T-helper 2 cell treated with Interferon-gamma antibody and Interleukin-4, amounts not matched to agents 5 μg/mL and 100 μg/mL, for 36 hours (primary cell): ENCODE data around the gene CA5B.
"Not testable (repeated sequence)": the region's sequence is repeated elsewhere in the genome, so short reads cannot be mapped to it uniquely, and the experiment has no call there.

Experiments
- DNase-seq: peaks from one replicate; pipeline ENCODE4 v3.0.0; 2021; ENCODE audit warnings: low spot score
- H3K27ac Mint-ChIP-seq: one replicate; pipeline ENCODE4 v1.8.0; 2021; ENCODE audit warnings: mild to moderate bottlenecking, mixed read lengths
- H3K27me3 Mint-ChIP-seq: one replicate; pipeline ENCODE4 v1.8.0; 2021; ENCODE audit warnings: low read depth, mixed read lengths
- H3K36me3 Mint-ChIP-seq: one replicate; pipeline ENCODE4 v1.8.0; 2021; ENCODE audit warnings: low read depth, mixed read lengths
- H3K4me1 Mint-ChIP-seq: one replicate; pipeline ENCODE4 v1.8.0; 2021; ENCODE audit warnings: low read depth, mixed read lengths
- H3K4me3 Mint-ChIP-seq: one replicate; pipeline ENCODE4 v1.8.0; 2022; ENCODE audit warnings: mild to moderate bottlenecking, moderate library complexity, mixed read lengths
- H3K9me3 Mint-ChIP-seq: one replicate; pipeline ENCODE4 v1.8.0; 2021; ENCODE audit warnings: mixed read lengths

Gene CA5B

GRCh38 chrX:15814771-15815365 is 76.8 kb downstream of the CA5B start:
- Mint-ChIP-seq H3K4me3 (no peak overlapping the region), H3K27me3 (no peaks in the 10 kb centered on the region), H3K36me3 (peaks cover 43% of the 10 kb centered on the region), H3K27ac (peak overlapping the region; percentile 49), H3K9me3 (no peaks in the 10 kb centered on the region), H3K4me1 (peaks cover 32% of the 10 kb centered on the region)
- no peak for DNase-seq

DNA sequence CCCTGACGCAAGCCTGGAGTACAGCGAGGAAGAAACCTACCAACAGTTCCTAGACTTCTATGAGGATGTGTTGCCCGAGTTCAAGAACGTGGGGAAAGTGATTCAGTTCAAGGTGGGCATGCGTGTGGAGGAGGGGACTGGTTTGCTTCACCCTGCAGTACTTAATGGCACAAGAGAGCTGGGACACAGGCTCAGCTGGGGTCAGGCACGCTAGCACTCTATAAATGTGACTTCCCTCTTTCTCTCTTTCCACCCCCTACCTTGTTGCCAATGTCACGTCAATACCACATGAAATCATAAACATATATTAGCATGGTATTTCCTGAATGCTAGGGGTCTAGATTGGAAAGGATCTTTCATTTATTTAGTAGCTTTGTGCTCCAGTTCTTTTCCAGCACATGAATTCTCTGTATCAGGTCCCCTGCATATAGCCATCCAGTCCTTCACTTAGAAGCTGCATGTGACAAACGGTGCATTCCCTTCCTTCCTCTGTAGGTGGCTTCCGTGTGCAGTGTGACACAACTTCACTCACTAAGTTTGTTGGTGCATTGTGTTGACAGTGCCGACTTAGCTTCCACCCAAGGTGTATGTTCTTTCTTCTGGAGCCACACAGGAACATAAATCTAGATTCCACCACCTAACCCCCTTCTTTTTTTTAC is 77.8 kb downstream of the CA5B start:
- H3K27me3 Mint-ChIP-seq: no peaks in the 10 kb centered on the region
- peak; percentile 24 for DNase-seq
- H3K36me3 Mint-ChIP-seq: peaks cover 45% of the 10 kb centered on the region
- H3K9me3 Mint-ChIP-seq: no peaks in the 10 kb centered on the region
- peak overlapping the region; percentile 72 for H3K27ac Mint-ChIP-seq
- H3K4me1 Mint-ChIP-seq: peaks cover 38% of the 10 kb centered on the region
- peak overlapping the region; percentile 36 for H3K4me3 Mint-ChIP-seq

GRCh38 chrX:15816438-15816809 is 78.4 kb downstream of the CA5B start:
- Mint-ChIP-seq H3K4me1 (peaks cover 40% of the 10 kb centered on the region), H3K27me3 (no peaks in the 10 kb centered on the region), H3K27ac (peak overlapping the region; percentile 72), H3K36me3 (peaks cover 49% of the 10 kb centered on the region), H3K9me3 (no peaks in the 10 kb centered on the region), H3K4me3 (peak overlapping the region; percentile 74)
- no peak for DNase-seq

DNA sequence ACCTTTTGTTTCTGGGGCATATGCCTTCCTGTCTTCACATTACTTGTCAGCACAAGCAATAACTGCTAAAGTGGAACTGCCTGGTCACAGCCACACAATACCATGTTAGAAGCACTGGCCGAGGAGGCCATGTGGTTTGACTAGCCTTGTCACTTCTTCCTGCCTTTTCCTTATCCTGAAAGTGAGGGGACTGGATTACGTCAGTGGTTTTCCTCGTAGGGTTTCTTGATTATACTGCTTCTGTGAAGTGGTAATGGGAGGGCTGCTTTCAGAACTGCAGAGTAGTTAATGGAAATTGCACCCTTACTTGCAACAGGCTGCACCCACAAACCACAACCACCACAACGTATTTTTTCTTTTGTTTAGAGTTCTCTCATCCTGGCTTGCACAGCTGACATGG is 78.8 kb downstream of the CA5B start:
- Mint-ChIP-seq H3K4me1 (peaks cover 41% of the 10 kb centered on the region), H3K27me3 (no peaks in the 10 kb centered on the region), H3K9me3 (no peaks in the 10 kb centered on the region), H3K36me3 (peaks cover 48% of the 10 kb centered on the region), H3K4me3 (peak overlapping the region; percentile 74), H3K27ac (peak overlapping the region; percentile 81)
- peak; percentile 55 for DNase-seq

DNA sequence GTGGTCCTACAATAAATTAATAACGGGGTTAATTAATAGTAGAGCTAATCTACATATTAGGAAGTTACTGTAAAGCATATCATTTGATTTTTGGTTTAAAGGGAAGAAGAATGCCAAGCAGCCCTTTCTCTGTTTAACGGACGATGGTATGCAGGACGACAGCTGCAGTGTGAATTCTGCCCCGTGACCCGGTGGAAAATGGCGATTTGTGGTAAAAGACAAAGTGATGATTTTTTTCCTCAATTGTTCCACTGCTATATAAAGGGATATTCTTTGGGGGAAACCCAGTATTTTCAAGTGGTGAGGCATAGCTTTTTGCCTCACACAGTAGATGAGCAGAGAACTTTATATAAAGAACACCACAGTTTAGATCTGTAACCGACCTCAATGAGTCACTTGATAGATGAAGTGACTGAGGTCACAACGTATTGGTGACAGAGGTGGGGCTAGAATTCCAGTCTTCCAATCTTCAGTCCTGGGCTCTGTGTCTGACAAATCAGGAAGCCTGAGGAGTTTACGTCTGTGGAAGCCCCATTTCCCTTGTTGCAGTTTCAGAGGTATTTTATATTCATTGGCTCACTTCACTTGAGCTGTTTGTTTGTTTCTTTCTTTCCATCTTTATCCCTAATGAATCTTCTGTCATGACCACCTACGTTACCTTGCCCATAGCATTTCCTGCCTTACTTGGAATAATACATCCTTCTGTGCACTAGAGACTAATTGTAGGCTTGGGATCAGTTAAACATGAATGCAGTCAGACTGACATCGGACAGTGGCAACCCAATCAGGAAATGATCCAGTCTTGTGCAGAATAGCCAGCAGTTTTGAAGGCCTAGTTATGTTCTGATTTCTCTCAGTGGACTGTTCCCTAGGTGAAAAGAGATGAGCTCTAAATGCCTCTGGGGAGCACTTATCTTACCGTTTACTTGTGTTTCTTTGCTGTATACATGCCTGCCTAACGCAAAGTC is 82.3 kb downstream of the CA5B start:
- H3K27me3 Mint-ChIP-seq: no peaks in the 10 kb centered on the region
- no peaks in the 10 kb centered on the region for H3K9me3 Mint-ChIP-seq
- H3K27ac Mint-ChIP-seq: no peak overlapping the region
- no peak overlapping the region for H3K4me3 Mint-ChIP-seq
- DNase-seq: peak; percentile 14
- H3K36me3 Mint-ChIP-seq: peaks cover 43% of the 10 kb centered on the region
- peaks cover 28% of the 10 kb centered on the region for H3K4me1 Mint-ChIP-seq

GRCh38 chrX:15822922-15823321 is 84.9 kb downstream of the CA5B start:
- Mint-ChIP-seq H3K9me3 (no peaks in the 10 kb centered on the region), H3K27ac (no peak overlapping the region), H3K27me3 (no peaks in the 10 kb centered on the region), H3K36me3 (peaks cover 35% of the 10 kb centered on the region), H3K4me3 (no peak overlapping the region), H3K4me1 (peaks cover 12% of the 10 kb centered on the region)
- DNase-seq: no peak

DNA sequence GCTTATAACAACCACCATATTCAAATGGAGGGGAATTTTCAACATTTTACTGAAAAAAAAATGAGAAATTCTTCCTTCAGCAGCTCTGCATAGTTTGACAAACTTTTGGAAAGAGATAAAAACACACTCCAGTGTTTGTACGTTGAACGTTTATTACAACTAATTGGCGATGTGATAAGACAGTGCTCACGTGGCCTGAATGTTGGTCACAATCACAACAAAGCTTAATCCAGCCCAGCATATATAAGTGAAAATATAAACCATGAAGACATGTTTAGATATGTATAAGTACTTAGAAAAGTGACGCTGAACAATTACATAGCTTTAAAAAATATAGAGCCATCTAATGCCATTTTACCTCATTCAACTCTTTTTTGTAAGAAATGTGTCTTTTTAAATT is 87.9 kb downstream of the CA5B start:
- no peaks in the 10 kb centered on the region for H3K27me3 Mint-ChIP-seq
- peaks cover 3% of the 10 kb centered on the region for H3K4me1 Mint-ChIP-seq
- no peak for DNase-seq
- H3K27ac Mint-ChIP-seq: no peak overlapping the region
- H3K36me3 Mint-ChIP-seq: peaks cover 27% of the 10 kb centered on the region
- no peaks in the 10 kb centered on the region for H3K9me3 Mint-ChIP-seq
- no peak overlapping the region for H3K4me3 Mint-ChIP-seq

DNA sequence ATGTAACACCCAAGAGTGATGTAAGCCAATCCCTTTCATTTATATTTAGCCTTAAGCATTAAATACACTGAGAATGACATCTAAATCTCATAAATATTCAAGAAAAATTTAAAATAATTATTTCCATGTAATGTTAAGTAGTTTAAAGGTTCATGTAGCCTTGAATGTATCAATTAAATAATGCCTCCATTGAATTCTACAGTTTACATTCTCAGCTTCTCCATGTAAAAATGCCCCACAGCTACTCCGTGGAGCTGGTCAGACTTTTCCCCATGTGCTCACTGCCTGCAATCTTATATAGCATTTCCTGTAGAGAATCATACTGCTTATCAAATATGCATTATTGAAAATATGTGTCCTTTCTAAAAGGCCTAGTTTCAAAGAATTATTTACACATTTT is 91.1 kb downstream of the CA5B start:
- H3K27ac Mint-ChIP-seq: no peak overlapping the region

GRCh38 chrX:15831347-15831746 is 93.3 kb downstream of the CA5B start:
- not testable (repeated sequence) for H3K27ac Mint-ChIP-seq, H3K9me3 Mint-ChIP-seq, H3K27me3 Mint-ChIP-seq, H3K4me3 Mint-ChIP-seq, H3K4me1 Mint-ChIP-seq, DNase-seq
- H3K36me3 Mint-ChIP-seq: peaks cover 11% of the 10 kb centered on the region

More for the DNA sequence above, 91.1 kb downstream of the CA5B start:
- Mint-ChIP-seq H3K27me3 (no peaks in the 10 kb centered on the region), H3K36me3 (peaks cover 17% of the 10 kb centered on the region), H3K4me1 (no peaks in the 10 kb centered on the region), H3K4me3 (no peak overlapping the region), H3K9me3 (no peaks in the 10 kb centered on the region)
- no peak for DNase-seq

DNA sequence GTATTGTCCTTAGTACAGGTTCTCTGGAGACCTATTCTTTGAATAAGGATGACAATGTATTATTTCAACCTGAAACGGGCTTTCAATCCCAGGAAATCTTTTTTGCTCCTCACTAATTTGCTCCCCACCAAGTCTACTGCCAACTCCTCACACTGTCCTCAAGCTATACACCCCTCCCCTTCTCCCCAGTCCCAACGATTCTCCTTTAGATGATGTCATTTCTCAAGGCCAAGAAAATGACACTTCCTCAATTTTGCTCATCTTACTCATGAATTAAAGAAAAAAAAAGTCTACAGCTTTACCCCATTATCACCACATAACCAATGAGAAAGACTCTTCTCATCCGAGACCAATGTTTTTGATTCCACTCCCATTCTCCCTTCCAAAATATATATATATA is 96.0 kb downstream of the CA5B start:
- H3K27ac Mint-ChIP-seq: peak overlapping the region; percentile 9
- H3K4me1 Mint-ChIP-seq: no peaks in the 10 kb centered on the region

DNA sequence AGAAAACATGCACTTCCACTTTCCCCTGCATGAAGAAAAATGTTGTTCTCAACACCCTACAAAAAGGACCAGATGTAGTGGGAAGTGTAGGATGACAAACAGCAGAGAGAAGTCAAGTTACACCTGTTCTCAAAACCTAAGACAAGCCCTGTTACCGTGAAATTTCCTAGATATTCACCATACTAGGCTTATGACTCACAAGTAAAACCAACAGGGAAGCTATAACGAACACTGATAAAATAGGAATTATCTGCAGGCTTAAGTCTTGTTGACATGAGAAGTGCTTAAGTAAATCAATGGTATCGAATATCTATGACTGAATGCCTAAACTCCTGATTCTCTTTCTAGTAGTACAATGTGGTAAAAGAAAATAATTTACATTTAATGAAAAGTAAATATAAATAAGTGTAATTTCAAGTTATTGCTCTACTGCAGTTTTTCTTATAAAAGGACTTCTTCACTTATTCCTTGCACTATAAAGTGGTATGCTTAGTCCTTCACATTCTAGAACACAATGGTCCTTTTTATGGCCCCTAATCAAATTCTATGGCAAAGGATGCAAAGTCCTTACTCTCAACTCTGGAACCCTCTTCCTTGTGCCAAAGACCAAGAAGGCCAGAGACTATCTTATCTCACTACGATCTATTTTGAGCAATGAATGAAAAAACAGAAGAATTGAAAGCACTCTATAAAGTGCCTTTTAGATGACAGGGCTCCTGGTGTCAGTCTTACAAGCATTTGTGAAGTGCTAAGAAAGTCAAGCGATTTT is 96.9 kb downstream of the CA5B start:
- Mint-ChIP-seq H3K4me1 (no peaks in the 10 kb centered on the region), H3K4me3 (no peak overlapping the region), H3K9me3 (no peaks in the 10 kb centered on the region), H3K27me3 (no peaks in the 10 kb centered on the region), H3K36me3 (peaks cover 5% of the 10 kb centered on the region), H3K27ac (no peak overlapping the region)
- DNase-seq: no peak

More for the DNA sequence above, 96.0 kb downstream of the CA5B start:
- Mint-ChIP-seq H3K4me3 (no peak overlapping the region), H3K9me3 (no peaks in the 10 kb centered on the region), H3K27me3 (no peaks in the 10 kb centered on the region), H3K36me3 (peaks cover 5% of the 10 kb centered on the region)
- no peak for DNase-seq
